K562 (cell line): ENCODE results near the gene MAST4. TPM values are rescaled to one million over a fixed set of nuclear protein-coding genes. Genes with fewer than 3 reads are reported as not detected.
A peak's percentile ranks its signal among the peaks of the same experiment; 100 is the strongest.

Experiments
- REST ChIP-seq, 2 experiments: fragments of 450-650 bp; formaldehyde crosslinking in 1 of 2; IDR thresholded peaks; 2 replicates each; pipeline versions ENCODE4 v1.4.0 to v1.6.1; 2014 to 2020; ENCODE audit warnings: mild to moderate bottlenecking in 2 of 2, borderline replicate concordance in 1 of 2, low read depth in 1 of 2
- ZNF699 ChIP-seq: fragments of 250-450 bp; sonication (Bioruptor Pico); IDR thresholded peaks from 2 replicates; pipeline ENCODE4 v1.8.0; 2021; ENCODE audit warnings: mild to moderate bottlenecking, moderate library complexity; ENCODE audit not compliant: insufficient replicate concordance
- polyA plus RNA-seq, 8 experiments: library from polyadenylated mRNA; depleted of rRNA in 4 of 8; stranded (reverse) in 5 of 8; unstranded in 3 of 8; fragments of >200 nt; fragmentation: Nextera tagmentation in 2 of 8; fragmentation: Illumina TruSeq in 1 of 8; extraction: Ambion mirVana in 2 of 8; extraction: Trizol in 1 of 8; gene quantifications; 2 replicates each; pipeline versions ENCODE4 v1.2.1 to v1.2.3, GENCODE V29; 2011 to 2014; ENCODE audit warnings: inconsistent platforms in 1 of 8, missing spikeins in 1 of 8
- total RNA-seq, 7 experiments: library from RNA; depleted of rRNA in 6 of 7; stranded (reverse); fragments of >200 nt in 6 of 7; fragmentation: Illumina TruSeq in 2 of 7; extraction: Trizol in 2 of 7; gene quantifications; 2 replicates each; pipeline versions ENCODE4 v1.2.1 to v1.2.3, GENCODE V29; 2011 to 2021; ENCODE audit warnings: low replicate concordance in 1 of 7

MAST4 gene
- total and polyA plus RNA-seq, 9 of the 15 experiments (the other 6 are each of a cell fraction or from before 2014, with no cell fraction given), result 0.88 to 10.1 (median 5.2) TPM

- TF ChIP-seq REST (IDR thresholded peaks at IDR 0.05; ENCODE audit: borderline replicate concordance) (peak; percentile 51), REST (CRISPR knock-in tag; IDR thresholded peaks at IDR 0.05; ENCODE audit: low read depth) (no peak), ZNF699 (CRISPR knock-in tag) (no peak)
Observed at GRCh38 chr5:66796305-66797292, 200.4 kb downstream of the MAST4 start (continued).
